CD4-positive, alpha-beta T cell treated with Interleukin-21 for 1 hour (primary cell): ENCODE results near the gene TWNK.

Experiments used
- DNase-seq: peaks from one replicate; pipeline ENCODE4 v3.0.0-alpha.2; 2020

TWNK gene

DNA sequence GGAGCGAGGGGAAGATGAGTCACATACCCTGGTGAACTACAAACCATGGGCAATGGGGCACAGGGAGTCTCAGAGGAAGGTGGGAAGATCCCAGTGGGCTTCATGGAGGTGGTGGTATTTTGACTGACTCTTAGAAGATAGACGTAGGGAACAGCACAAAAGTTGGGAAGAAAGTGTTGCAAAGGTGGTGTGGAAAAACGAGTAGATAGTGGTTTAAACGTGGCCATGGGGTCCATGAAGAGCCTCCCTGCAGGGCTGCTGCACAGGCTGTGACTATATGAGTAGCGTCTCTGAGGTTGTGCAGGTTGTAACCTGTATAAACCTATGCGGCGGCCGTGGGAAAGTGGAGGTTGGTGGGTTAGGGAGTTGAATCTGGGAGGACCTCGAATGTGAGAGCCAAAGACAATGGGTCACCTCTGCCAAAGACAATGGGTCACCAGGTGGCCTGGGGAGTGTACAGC, 26.1 kb downstream of the TWNK start:
- no peak for DNase-seq

GRCh38 chr10:101014230-101014884, 27.0 kb downstream of the TWNK start:
- peak; percentile 77 for DNase-seq

GRCh38 chr10:101014966-101015581, 27.7 kb downstream of the TWNK start:
- DNase-seq, result no peak

GRCh38 chr10:101015582-101015973, 28.2 kb downstream of the TWNK start:
- DNase-seq, result no peak

GRCh38 chr10:101016814-101017213, 29.5 kb downstream of the TWNK start:
- DNase-seq, result no peak

DNA sequence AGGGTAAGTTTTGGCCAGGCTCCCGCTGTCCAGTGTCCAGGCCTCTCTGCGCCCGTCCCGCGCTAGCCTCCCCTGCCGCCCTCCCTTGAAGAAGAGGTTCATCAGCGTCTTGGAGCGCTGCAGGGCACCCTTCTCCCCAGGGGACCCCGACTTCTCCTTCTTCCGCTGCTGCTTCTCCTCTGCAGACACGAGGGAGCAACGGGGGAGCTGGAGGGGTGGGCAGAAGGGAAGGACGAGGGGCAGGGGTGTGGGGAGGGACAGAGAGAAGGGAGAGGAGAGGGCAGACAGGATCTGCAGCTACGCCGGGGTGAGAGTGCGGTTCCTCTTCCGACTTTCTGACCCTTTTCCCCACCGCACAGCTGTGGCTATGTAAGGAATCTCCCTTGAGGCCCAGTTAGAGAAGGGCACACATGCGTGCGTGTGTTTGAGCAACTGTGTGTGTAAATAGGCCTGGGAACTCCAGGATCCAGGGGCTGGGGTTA, 30.8 kb downstream of the TWNK start:
- DNase-seq, result no peak

DNA sequence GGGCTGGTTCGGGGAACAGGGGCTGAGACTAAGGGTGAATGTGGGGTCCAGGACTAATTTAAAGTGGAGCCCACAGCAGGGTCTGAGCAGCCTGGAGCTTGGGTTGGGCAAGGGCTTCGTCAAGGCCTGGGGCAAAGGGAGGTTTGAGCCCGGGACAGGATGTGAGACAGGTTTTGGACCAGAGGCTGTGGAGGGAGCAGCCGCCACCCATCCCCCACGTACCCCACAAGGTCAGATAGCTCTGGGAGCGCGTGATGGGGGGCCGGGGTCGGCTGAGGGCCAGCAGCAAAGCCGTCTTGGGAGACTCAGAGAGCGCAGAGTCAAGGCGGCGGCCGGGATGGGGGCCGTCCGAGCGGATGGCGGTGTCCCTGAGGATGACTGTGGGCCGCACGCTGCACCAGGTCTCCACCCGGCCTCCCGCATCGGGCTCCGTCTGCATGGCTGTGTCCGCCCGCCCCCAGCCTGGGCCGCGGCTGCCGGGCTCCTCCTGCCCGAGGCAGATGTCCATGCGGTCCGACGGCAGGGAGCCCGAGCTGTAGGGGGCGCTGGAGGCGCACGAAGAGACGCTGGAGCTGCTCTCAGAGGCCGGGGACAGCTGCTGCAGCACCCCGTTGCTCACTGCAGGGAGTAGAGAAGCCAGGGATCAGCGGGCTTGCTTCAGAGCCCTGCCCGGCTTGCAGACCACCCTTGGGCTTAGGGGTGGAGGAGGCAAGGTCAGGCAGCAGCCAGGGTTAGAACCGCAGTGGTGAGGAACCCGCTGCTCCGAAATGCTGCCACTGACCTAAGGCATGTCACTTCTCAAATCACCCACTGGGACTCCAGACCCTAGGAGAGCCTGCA, 31.5 kb downstream of the TWNK start:
- peak; percentile 71 for DNase-seq

GRCh38 chr10:101019440-101019703, 32.0 kb downstream of the TWNK start:
- no peak for DNase-seq

- no peak for DNase-seq
Observed at GRCh38 chr10:101020427-101021075, 33.2 kb downstream of the TWNK start.

- DNase-seq, result no peak
Observed at GRCh38 chr10:101021239-101021638, 33.9 kb downstream of the TWNK start.

DNA sequence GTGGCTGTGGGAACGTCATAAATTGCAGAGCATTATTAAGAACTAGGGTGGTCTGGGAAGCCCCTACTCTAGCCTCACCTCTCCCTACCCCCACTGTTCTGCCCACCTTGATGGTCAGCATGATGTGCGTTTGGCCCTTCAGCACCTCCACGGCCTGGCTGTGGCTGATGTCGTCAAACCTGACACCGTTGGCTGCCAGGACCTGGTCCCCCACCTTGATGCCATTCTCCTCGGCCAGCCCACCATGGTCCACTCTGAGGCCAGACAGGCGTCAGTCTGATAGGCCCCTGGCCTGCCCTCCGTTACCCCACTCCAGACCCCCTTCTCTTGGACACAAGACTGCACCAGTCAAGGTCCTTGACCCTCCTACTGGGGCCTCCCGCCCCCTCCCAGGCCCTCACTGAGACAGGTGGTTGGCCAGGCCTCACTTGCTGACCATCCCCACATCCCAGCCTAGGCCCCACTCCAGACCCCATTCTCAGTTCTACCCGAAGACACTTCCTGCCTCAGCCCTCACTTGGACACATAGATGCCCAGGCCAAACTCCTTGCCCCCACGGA, 34.4 kb downstream of the TWNK start:
- no peak for DNase-seq

DNA sequence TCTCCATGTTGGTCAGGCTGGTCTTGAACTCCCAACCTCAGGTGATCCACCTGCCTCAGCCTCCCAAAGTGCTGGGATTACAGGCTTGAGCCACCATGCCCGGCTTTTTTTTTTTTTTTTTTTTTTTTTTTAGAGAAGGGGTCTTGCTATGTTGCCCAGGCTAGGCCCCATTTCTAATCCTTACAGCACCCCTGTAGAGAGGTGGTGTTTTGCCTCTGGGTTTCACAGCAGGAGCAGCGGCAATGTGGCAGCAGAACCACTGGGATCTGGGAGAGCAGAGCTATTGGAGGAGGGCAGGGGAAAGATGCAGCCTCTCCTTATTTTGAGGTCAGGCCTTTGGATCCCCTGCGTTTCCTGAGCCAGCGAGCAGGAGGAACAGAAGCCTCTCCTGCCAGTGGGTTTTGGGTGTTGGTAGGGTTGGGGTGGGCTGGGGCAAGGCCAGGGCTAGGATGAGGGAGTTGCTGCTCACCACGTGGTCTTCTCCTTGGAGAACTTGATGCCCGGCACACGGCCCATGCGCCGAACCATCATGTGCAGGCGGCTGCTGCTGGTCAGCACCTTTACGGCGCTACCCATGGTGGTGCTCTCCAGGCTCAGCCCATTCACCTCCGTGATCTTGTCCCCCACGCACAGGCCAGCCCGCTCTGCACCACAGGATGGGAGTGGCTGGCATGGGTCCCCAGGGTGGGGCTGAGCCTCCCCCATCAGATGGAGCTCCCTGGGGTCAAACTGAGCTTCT, 35.8 kb downstream of the TWNK start:
- no peak for DNase-seq

GRCh38 chr10:101027106-101027720, 39.9 kb downstream of the TWNK start:
- no peak for DNase-seq

DNA sequence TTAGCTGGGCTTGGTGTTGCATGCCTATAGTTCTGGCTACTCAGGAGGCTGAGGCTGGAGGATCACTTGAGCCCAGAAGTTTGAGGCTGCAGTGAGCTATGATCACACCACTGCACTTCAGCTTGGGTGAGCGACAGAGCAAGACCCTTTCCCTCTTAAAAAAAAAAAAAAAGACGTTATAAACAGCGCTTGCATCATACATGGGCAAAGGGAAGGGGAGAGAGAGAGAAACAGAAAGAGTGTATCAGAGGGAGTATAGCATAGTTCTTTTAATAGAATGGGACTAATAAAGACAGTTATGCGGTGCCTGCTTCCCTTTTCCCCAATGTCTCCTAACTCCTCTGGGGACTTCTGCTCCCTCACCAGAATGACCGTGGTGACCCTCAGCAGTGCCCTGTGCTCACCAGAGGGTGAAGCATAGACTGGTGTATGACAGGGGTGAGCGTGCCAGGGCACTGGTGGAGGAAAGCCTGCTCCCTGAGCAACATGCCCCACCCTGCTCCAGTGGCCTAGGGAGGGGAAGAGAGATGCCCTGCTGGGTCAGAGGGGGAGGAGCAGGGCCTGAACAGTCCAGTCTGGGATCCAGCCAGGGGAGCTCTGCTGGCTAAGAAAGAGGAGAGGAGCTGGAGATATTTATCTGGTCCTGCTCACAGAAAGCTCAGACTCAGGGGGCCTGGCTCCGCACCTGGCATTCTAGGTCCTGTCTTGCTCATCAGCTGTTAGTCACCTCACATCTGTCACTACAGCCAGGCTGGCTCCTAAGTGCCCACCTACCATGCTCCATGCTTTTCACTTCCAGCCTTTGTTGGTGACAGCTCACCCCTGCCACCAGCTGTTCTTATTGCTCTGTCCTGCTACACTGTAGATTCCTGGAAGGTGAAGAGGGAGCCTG, 41.3 kb downstream of the TWNK start:
- no peak for DNase-seq

DNA sequence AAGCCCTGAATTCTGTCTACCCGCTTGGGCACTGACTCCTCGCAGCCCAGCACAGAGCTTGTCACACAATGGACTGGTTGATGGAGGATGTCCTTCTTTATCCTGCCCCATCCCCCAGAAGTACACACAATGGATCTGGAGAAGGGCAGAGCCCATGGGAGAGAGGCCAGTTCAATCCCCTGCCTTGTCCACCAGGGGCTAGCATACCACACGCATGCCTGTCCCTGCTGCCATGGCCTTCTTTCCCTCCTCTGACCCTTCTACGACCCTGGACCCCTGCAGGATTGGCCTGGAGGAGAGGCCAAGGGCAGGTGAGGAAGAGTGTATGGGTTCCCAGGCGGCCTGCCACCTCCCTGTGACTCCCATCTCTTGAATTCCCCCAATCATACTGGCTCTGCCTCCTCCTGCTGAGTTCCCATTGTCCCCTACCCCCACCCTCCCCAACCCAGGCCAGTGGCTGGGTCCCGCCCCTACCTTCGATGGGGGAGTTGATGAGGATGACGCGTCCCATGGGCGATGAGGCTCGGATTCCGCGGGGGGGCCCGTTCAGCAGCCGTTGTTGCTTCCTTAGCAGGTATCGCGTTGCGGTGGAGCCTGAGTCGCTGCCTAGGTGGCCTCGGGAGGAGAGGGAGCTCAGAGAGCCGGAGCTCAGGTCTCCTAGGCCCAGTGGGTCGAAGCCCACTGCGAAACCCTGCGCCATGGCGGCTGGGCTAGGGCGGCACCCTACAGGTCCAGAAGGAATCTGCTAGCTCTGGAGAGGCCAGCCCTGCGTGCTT, 42.4 kb downstream of the TWNK start:
- DNase-seq, result no peak

DNA sequence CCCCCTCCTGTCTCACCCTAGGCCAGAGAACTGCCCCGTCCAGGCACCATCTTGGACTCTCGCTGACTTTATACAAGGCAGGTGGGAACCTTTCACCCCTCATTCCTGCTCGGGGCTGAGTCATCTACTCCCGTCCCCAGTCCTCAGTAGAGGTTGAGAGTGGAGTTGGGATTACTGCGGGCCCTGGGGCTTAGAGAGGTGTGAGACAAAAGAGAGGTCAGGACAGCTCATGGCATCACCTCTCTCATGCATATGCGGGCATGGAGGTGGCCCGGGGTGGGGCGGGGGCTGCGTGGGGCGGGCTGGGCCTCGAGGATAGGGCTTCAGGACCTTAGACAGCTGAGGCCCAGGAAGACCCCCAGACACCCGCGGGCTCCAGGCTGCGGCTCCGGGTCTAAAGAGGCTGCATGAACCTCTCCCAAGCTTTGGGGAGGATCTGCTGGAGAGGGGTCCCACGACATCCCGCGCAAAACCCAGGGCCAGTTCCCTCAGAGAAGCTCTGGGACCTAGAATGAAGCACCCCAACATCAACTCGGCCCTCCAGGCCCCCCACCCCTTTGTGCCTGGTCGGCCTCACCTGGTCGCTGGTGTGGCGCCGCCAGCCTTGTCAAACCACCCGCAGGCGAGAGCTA, 43.3 kb downstream of the TWNK start:
- no peak for DNase-seq

DNA sequence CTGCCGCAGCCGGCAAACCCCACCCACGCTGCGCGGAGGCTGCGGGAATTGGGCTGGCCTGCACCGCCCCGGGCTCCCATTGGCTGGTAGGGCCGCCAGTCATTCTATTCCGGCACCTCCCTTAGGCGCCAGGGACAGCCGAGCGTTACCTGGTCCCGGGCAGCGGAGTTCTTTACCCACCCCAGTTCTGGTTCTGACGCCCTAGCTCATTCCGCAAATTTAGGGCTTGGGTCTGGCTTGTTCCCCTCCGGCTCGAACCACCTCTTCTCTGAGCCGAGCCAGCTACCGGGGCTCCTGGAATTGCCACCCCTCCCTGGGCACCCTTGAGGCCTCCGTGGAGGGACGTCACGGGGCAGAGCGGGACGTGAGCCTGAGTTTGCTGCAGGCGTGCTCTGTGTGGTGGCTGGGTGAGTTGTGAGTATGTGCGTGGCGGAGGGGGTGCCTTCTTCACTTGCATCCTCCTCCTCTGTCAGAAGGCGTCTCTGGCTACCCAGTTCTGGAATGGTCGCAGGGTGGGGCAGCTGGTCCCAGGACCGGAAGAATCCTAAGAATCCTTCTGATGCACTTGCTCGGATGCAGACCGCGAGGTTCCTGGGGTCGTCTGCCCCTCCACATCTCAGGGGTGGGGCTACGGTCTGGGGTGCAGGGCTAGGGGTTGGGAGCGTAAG, 43.9 kb downstream of the TWNK start, which contains the start of the genes PDZD7 and SFXN3:
PDZD7 (minus strand) TSS at position 2 of the 668 bp plus-strand sequence. CDS start 910 bp downstream, outside the sequence.
SFXN3 (plus strand) TSS at position 107 of the 668 bp plus-strand sequence. CDS start 3,461 bp downstream, outside the sequence.
- peak; percentile 95 for DNase-seq

DNA sequence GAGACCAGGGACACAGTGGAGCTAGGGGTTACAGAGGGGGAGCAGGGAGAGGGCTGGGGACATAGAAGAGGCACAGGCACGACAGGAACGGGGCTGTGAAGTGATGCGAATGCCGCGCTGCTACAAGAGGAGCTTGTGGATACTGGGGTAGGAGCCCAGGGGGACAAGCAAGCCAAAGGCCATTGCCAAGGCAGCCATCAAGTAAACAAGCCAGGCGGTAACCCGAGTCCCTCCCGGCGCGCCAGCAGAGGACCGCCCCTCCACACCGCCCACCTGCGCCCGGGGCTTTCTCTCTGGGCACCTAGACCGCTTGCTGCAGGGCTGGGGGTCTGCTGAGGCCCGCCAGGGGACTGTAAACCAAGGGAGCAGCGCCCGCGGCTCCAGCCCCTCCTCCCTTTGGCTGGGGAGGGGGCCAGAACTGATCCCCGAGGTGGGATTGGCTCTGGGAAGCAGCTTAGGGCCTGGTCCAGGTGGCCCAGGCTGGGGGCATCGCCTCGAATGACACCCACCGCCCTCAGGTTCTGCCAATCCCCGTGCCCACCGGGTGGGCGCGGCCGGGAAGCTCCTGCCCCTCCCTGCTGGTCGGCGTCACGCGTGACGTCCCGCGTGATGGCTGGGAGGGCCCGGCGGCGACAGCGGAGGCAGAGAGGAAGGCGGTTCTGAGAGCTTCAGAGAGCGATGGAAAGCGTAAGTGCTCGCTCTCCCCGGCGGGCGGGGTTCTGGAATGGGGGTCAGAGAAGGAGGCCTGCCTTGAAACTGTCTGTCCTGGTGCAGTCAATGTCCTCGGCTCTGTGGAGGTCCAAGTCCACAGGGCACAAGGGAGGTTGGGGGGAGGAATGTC, 44.7 kb downstream of the TWNK start:
- peak; percentile 86 for DNase-seq
